Peyer's patch (tissue), 4 donors: Measurements from ENCODE around the gene SLC46A3.

Experiments used
- POLR2A ChIP-seq, 2 donors: fragments of 450-650 bp; IDR thresholded peaks; one replicate each; pipeline ENCODE4 v1.5.1; 2017; ENCODE audit warnings: antibody characterized with exemption in 2 of 2, mild to moderate bottlenecking in 2 of 2, moderate library complexity in 2 of 2
- TF ChIP-seq, protein P1 (sequence below), 6 experiments: fragments of 450-650 bp in 4 of 6; fragments of 200-600 bp in 2 of 6; sonication (generic) in 1 of 6; IDR thresholded peaks; one replicate each; pipeline ENCODE4 v1.5.1; 2017 to 2019; ENCODE audit warnings: antibody characterized with exemption in 6 of 6, mild to moderate bottlenecking in 3 of 6, moderate library complexity in 1 of 6

DNA sequence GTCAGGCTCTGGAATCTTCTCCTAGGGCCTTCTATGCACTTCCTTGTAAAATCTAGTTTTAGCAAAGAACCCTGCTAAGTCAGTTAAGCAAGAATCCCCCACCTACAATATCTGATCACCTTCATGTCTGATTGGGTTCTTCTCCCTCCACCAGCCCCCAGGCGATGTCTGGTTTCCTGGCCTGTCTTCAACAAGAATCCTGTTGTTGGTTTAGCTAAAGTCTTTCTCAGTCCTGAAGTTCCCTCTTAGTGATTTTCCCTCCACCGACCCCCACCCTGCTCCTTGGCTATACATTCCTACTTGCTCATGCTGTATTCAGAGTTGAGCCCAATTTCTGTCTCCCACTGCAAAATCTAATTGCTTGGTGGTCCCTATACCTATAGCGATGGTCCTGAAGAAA is 35.2 kb upstream of the SLC46A3 start:
- no peak for TF ChIP-seq POLR2A (IDR thresholded peaks at IDR 0.05)
- TF ChIP-seq, protein P1, sequence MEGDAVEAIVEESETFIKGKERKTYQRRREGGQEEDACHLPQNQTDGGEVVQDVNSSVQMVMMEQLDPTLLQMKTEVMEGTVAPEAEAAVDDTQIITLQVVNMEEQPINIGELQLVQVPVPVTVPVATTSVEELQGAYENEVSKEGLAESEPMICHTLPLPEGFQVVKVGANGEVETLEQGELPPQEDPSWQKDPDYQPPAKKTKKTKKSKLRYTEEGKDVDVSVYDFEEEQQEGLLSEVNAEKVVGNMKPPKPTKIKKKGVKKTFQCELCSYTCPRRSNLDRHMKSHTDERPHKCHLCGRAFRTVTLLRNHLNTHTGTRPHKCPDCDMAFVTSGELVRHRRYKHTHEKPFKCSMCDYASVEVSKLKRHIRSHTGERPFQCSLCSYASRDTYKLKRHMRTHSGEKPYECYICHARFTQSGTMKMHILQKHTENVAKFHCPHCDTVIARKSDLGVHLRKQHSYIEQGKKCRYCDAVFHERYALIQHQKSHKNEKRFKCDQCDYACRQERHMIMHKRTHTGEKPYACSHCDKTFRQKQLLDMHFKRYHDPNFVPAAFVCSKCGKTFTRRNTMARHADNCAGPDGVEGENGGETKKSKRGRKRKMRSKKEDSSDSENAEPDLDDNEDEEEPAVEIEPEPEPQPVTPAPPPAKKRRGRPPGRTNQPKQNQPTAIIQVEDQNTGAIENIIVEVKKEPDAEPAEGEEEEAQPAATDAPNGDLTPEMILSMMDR (IDR thresholded peaks at IDR 0.05) = no peak
